Endothelial cell of umbilical vein (primary cell): ENCODE data around the gene ACIN1. TPM values are rescaled to one million over a fixed set of nuclear protein-coding genes. Genes with fewer than 3 reads are reported as not detected.

Experiments
- BruUV-seq: library from RNA; stranded (reverse); fragments of 400-500 nt; replicated peaks from 2 replicates; lab custom pipeline; 2021; lab: Mats Ljungman, UMichigan
- CTCF ChIA-PET: fragments of 300-600, 350-600 bp; sonication (Branson Sonifier 250); formaldehyde crosslinking; loops from one replicate; lab custom pipeline; 2021; ENCODE audit warnings: antibody characterized with exemption, inconsistent platforms; lab: Charles Lee
- POLR2A ChIA-PET: fragments of 300-600, 350-600 bp; sonication (Branson Sonifier 250); formaldehyde crosslinking; loops from one replicate; lab custom pipeline; 2021; ENCODE audit warnings: antibody characterized with exemption, inconsistent platforms; lab: Charles Lee
- DNase-seq: peaks from one replicate; pipeline ENCODE4 v3.0.0-alpha.2; 2011; ENCODE audit warnings: low read depth, low spot score
- FAIRE-seq: peaks from 2 replicates; lab custom pipeline; 2011; peaks lifted over from hg19 to GRCh38; lab: Jason Lieb, UNC
- H2AFZ ChIP-seq: 2 replicates; pipeline ENCODE4 v1.6.0; 2012; ENCODE audit warnings: low read depth, low read length, control low read depth, inconsistent platforms
- H3K27ac ChIP-seq: 2 replicates; pipeline ENCODE4 v1.5.1; 2011; ENCODE audit warnings: low read depth, mild to moderate bottlenecking, control low read depth, low read length, moderate library complexity; ENCODE audit not compliant: insufficient read depth
- H3K27me3 ChIP-seq, 2 experiments: 2 replicates each; pipeline versions ENCODE4 v1.6.0 to v1.6.1; 2011; ENCODE audit warnings: low read length in 2 of 2, mixed read lengths in 1 of 2; ENCODE audit not compliant: control insufficient read depth in 2 of 2, insufficient read depth in 2 of 2
- H3K36me3 ChIP-seq, 2 experiments: 2 replicates in 1 of 2; 3 replicates in 1 of 2; pipeline ENCODE4 v1.5.1; 2011; ENCODE audit warnings: low read length in 2 of 2, mild to moderate bottlenecking in 1 of 2, moderate library complexity in 1 of 2; ENCODE audit not compliant: control insufficient read depth in 2 of 2, insufficient read depth in 2 of 2; ENCODE audit errors: extremely low read depth in 1 of 2
- H3K4me1 ChIP-seq: 3 replicates; pipeline ENCODE4 v1.5.1; 2011; ENCODE audit warnings: mild to moderate bottlenecking, low read length; ENCODE audit not compliant: control insufficient read depth, insufficient read depth; ENCODE audit errors: extremely low read depth
- H3K4me2 ChIP-seq: 2 replicates; pipeline ENCODE4 v1.6.1; 2011; ENCODE audit warnings: low read length, control low read depth, mixed read lengths; ENCODE audit not compliant: insufficient read depth
- H3K4me3 ChIP-seq, 3 experiments: fragments of 200-600 bp in 1 of 3; sonication (generic), shearing (Covaris generic) in 1 of 3; replicated peaks in 1 of 3; 2 replicates each; pipeline ENCODE4 v1.5.1; 2011 to 2016; ENCODE audit warnings: control low read depth in 3 of 3, low read length in 3 of 3, mild to moderate bottlenecking in 2 of 3, inconsistent platforms in 1 of 3, low read depth in 1 of 3, moderate library complexity in 1 of 3; ENCODE audit not compliant: insufficient read depth in 1 of 3
- H3K79me2 ChIP-seq: 2 replicates; pipeline ENCODE4 v1.6.0; 2012; ENCODE audit warnings: low read length, inconsistent platforms; ENCODE audit not compliant: control insufficient read depth, insufficient read depth
- H3K9ac ChIP-seq: replicated peaks from 2 replicates; pipeline ENCODE3; 2011; ENCODE audit warnings: low read length, control low read depth; ENCODE audit not compliant: insufficient read depth; ENCODE audit errors: extremely low read depth
- H3K9me1 ChIP-seq: replicated peaks from 3 replicates; pipeline ENCODE4 v1.6.0; 2011; ENCODE audit warnings: mild to moderate bottlenecking, low read length; ENCODE audit not compliant: control insufficient read depth, insufficient read depth; ENCODE audit errors: extremely low read depth
- H3K9me3 ChIP-seq: replicated peaks from 2 replicates; pipeline ENCODE4 v1.5.1; 2012; ENCODE audit warnings: low read length, inconsistent platforms; ENCODE audit not compliant: control insufficient read depth, insufficient read depth
- H4K20me1 ChIP-seq: replicated peaks from 2 replicates; pipeline ENCODE3; 2011; ENCODE audit warnings: mild to moderate bottlenecking, low read length; ENCODE audit not compliant: control insufficient read depth, insufficient read depth; ENCODE audit errors: extremely low read depth
- EZH2 ChIP-seq: IDR thresholded peaks from 2 replicates; pipeline ENCODE4 v1.6.1; 2012; ENCODE audit warnings: borderline replicate concordance, low read depth, mild to moderate bottlenecking, moderate library complexity, low read length, inconsistent platforms; ENCODE audit not compliant: severe bottlenecking
- FOS ChIP-seq: IDR thresholded peaks from 2 replicates; pipeline ENCODE4 v1.6.1; 2011; ENCODE audit warnings: mild to moderate bottlenecking, low read length, moderate library complexity, borderline replicate concordance; ENCODE audit not compliant: insufficient read depth
- GATA2 ChIP-seq: IDR thresholded peaks from 2 replicates; pipeline ENCODE4 v1.7.0; 2011; ENCODE audit warnings: low read depth, mild to moderate bottlenecking, moderate library complexity, mixed read lengths, low read length; ENCODE audit not compliant: insufficient read length, insufficient read depth
- JUN ChIP-seq: IDR thresholded peaks from 2 replicates; pipeline ENCODE4 v1.6.1; 2011; ENCODE audit warnings: borderline replicate concordance, low read depth; ENCODE audit not compliant: insufficient read length, insufficient read depth
- MYC ChIP-seq: IDR thresholded peaks from one replicate; pipeline ENCODE4 v1.6.1; 2011; ENCODE audit warnings: mild to moderate bottlenecking, low read depth, low read length
- POLR2A ChIP-seq: IDR thresholded peaks from 2 replicates; pipeline ENCODE4 v1.6.1; 2012; ENCODE audit warnings: low read depth, mild to moderate bottlenecking, control low read depth, low read length
- POLR2AphosphoS5 ChIP-seq: IDR thresholded peaks from 2 replicates; pipeline ENCODE4 v1.6.1; 2012; ENCODE audit warnings: low read depth, mild to moderate bottlenecking, control low read depth, low read length, moderate library complexity; ENCODE audit not compliant: insufficient read depth
- dilution Hi-C: fragments of 300-500 bp; cut with MboI; formaldehyde crosslinking; loops from one replicate; pipeline ENCODE4 v1.15.0; 2019; ENCODE audit warnings: low sequenced_read_pairs; ENCODE audit not compliant: extremely low pct_ligation_motif_present
- intact Hi-C: fragments of 100-400 bp; cut with micrococcal nuclease; formaldehyde crosslinking; loops from one replicate; pipeline ENCODE4 v1.10.0; 2022
- polyA plus RNA-seq, 4 experiments: library from polyadenylated mRNA; depleted of rRNA in 3 of 4; stranded (reverse) in 3 of 4; unstranded in 1 of 4; fragments of >200 nt; gene quantifications; 2 replicates each; pipeline versions ENCODE4 v1.2.1 to v1.2.3, GENCODE V29; 2011 to 2012; ENCODE audit warnings: missing spikeins in 1 of 4
- total RNA-seq: library from RNA; stranded (reverse); gene quantifications from 2 replicates; pipeline ENCODE4 v1.2.3, GENCODE V29; 2021
- TF ChIP-seq, protein P1 (sequence below), 2 donors: IDR thresholded peaks; 1 replicate in 1 of 2; 2 replicates in 1 of 2; pipeline ENCODE4 v1.5.1; 2011; ENCODE audit warnings: low read length in 2 of 2, mild to moderate bottlenecking in 2 of 2, moderate library complexity in 2 of 2, control low read depth in 1 of 2, inconsistent platforms in 1 of 2, low read depth in 1 of 2; ENCODE audit not compliant: insufficient read depth in 1 of 2; ENCODE audit errors: extremely low read depth in 1 of 2
- TF ChIP-seq, protein P2 (sequence below): IDR thresholded peaks from 2 replicates; pipeline ENCODE4 v1.6.1; 2011; ENCODE audit not compliant: insufficient read depth, insufficient read length

Gene ACIN1
- total and polyA plus RNA-seq, 2 donors (not counting 3 experiments of a cell fraction or from before 2014, with no cell fraction given): 146 to 240 TPM

DNA sequence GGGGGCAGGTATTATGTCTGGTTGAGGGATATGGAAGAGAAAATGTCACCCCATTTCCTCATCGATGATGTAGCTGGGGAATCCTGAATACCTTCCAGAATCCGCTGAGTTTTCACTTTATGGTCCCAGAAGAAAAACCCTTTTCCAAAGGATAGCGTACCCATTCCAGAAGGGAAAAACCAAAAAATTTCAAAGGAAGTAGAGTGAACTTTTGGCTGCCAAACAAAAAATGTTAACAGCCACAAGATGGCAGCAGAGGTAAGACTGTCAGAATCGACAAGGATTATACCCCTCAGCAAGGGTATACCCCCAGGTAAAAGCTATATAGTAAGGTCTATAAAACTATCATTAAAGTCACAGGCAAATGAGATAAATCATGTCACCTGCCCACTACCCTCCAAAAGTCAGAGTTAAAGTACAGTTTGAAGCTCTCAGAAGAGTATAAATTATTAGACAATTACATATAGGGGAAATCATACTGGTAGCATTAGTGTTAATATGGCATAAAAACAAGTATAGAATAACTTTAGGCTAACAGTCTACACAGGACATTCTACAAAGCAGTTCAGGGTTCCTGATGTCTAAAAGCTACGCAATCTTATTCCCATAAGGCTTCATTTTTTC, 18.0 kb downstream of the ACIN1 start:
- peaks cover 27% of the 10 kb centered on the region for H3K4me1 ChIP-seq

DNA sequence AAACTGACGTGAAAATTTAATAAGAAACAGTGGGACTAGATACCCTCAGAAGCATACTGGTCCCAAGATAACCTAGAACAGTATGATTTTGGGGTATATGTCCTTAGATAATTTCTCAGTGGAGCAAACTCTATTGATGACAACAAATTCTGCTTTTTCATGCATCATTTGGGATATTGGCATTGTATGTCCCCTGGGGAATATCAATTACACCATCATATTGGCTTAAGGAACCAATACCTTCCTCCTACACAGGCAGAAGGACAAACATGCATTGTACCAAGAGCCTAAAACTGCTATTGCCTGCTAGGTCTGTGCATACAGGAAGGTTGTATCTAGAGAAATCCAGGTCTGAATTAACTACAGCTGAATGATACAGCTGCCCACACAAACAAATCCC, 20.0 kb downstream of the ACIN1 start:
- no peak overlapping the region for H2AFZ ChIP-seq
- FAIRE-seq: no peak
- CTCF ChIA-PET: interaction anchor here (0.7 to 5.1 kb wide), 3 partner anchors 20 to 45 kb away, joined by 3 to 46 read pairs (median 5); partner anchors contain the start of genes ACIN1 and CEBPE

More for the DNA sequence above, 18.0 kb downstream of the ACIN1 start:
- Histone ChIP-seq H3K79me2 (peaks cover 8% of the 10 kb centered on the region), H3K9me1 (no peaks in the 10 kb centered on the region), H3K27me3 (no peaks in the 10 kb centered on the region), H3K9me3 (no peaks in the 10 kb centered on the region), H3K36me3 (peaks cover 40 to 46% of the 10 kb centered on the region in 2 experiments), H4K20me1 (no peaks in the 10 kb centered on the region), H3K9ac (no peak overlapping the region), H3K4me2 (no peak overlapping the region), H3K4me3 (no peak overlapping the region), H3K27ac (no peak overlapping the region), H2AFZ (no peak overlapping the region)
- POLR2A ChIA-PET: no interaction called here
- intact Hi-C loops (loop anchor here (1.0 kb wide), 2 partner anchors 32 to 110 kb away; no protein-coding TSS in a partner anchor), dilution Hi-C loops (no loop called here)
- FAIRE-seq (no peak), DNase-seq (peak; percentile 49)
- CTCF ChIA-PET: interaction anchor here (0.5 to 5.1 kb wide), 25 partner anchors 8 to 229 kb away, joined by 3 to 88 read pairs (median 6); partner anchors contain the start of genes ACIN1, BCL2L2, C14orf119 and CDH24
- TF ChIP-seq, protein P1, sequence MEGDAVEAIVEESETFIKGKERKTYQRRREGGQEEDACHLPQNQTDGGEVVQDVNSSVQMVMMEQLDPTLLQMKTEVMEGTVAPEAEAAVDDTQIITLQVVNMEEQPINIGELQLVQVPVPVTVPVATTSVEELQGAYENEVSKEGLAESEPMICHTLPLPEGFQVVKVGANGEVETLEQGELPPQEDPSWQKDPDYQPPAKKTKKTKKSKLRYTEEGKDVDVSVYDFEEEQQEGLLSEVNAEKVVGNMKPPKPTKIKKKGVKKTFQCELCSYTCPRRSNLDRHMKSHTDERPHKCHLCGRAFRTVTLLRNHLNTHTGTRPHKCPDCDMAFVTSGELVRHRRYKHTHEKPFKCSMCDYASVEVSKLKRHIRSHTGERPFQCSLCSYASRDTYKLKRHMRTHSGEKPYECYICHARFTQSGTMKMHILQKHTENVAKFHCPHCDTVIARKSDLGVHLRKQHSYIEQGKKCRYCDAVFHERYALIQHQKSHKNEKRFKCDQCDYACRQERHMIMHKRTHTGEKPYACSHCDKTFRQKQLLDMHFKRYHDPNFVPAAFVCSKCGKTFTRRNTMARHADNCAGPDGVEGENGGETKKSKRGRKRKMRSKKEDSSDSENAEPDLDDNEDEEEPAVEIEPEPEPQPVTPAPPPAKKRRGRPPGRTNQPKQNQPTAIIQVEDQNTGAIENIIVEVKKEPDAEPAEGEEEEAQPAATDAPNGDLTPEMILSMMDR (IDR thresholded peaks at IDR 0.05; ENCODE audit: extremely low read depth in 1 of 2, insufficient read depth in 1 of 2, low read depth in 1 of 2, low read length in 2 of 2): peak; percentile 46 to 53
- TF ChIP-seq POLR2A: no peak
- no TSS peak for BruUV-seq

More for the DNA sequence above, 20.0 kb downstream of the ACIN1 start:
- intact Hi-C loops: no loop called here
- Histone ChIP-seq H3K36me3 (peaks cover 32 to 35% of the 10 kb centered on the region in 2 experiments), H3K9me3 (no peaks in the 10 kb centered on the region), H3K79me2 (peaks cover 22% of the 10 kb centered on the region), H3K4me2 (no peak overlapping the region), H3K4me3 (no peak overlapping the region), H3K27ac (no peak overlapping the region), H3K9me1 (no peaks in the 10 kb centered on the region), H4K20me1 (no peaks in the 10 kb centered on the region), H3K9ac (no peak overlapping the region), H3K27me3 (no peaks in the 10 kb centered on the region), H3K4me1 (peaks cover 34% of the 10 kb centered on the region)
- DNase-seq: no peak
- dilution Hi-C loops: no loop called here
- TF ChIP-seq GATA2: no peak
- TF ChIP-seq FOS: no peak
- TF ChIP-seq, protein P2, sequence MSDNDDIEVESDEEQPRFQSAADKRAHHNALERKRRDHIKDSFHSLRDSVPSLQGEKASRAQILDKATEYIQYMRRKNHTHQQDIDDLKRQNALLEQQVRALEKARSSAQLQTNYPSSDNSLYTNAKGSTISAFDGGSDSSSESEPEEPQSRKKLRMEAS: no peak
- TF ChIP-seq EZH2: no peak
- TF ChIP-seq, protein P1 (IDR thresholded peaks at IDR 0.05; ENCODE audit: extremely low read depth in 1 of 2, insufficient read depth in 1 of 2, low read depth in 1 of 2, low read length in 2 of 2): no peak
- no peak for TF ChIP-seq POLR2A
- no peak for TF ChIP-seq JUN
- TF ChIP-seq MYC: no peak
- no peak for TF ChIP-seq POLR2AphosphoS5
- POLR2A ChIA-PET: no interaction called here
- no TSS peak for BruUV-seq
